ENCODE results near the gene KCNG2. TPM values are rescaled to one million over a fixed set of nuclear protein-coding genes. Genes with fewer than 3 reads are reported as not detected.

KCNG2 gene
- total RNA-seq, 1 donor from 2014 or later, result not detected

GRCh38 chr18:79935098-79935480 is 137.4 kb downstream of the KCNG2 start:
- DNase-seq (ENCODE audit: extremely low spot score, unreplicated experiment), result no peak
- peaks cover 73% of the 10 kb centered on the region for H3K36me3 Mint-ChIP-seq (ENCODE audit: unreplicated experiment)
- no peak overlapping the region for H3K27ac Mint-ChIP-seq (ENCODE audit: unreplicated experiment)

GRCh38 chr18:79935499-79935898 is 137.8 kb downstream of the KCNG2 start:
- H3K9me3 Mint-ChIP-seq (ENCODE audit: unreplicated experiment), result peaks cover 30% of the 10 kb centered on the region
- H3K36me3 Mint-ChIP-seq (ENCODE audit: unreplicated experiment), result peaks cover 69% of the 10 kb centered on the region
- no peaks in the 10 kb centered on the region for H3K27me3 Mint-ChIP-seq (ENCODE audit: unreplicated experiment)
- peaks cover 17% of the 10 kb centered on the region for H3K4me1 Mint-ChIP-seq (ENCODE audit: unreplicated experiment)
- no peak overlapping the region for H3K27ac Mint-ChIP-seq (ENCODE audit: unreplicated experiment)
- TF ChIP-seq CTCF (IDR thresholded peaks at IDR 0.05), result no peak
- no peak for DNase-seq (ENCODE audit: extremely low spot score, unreplicated experiment)
- no peak overlapping the region for H3K4me3 Mint-ChIP-seq (ENCODE audit: unreplicated experiment)

More at GRCh38 chr18:79935098-79935480, 137.4 kb downstream of the KCNG2 start:
- Mint-ChIP-seq H3K4me3 (ENCODE audit: unreplicated experiment) (no peak overlapping the region), H3K9me3 (ENCODE audit: unreplicated experiment) (peaks cover 34% of the 10 kb centered on the region), H3K4me1 (ENCODE audit: unreplicated experiment) (peaks cover 17% of the 10 kb centered on the region), H3K27me3 (ENCODE audit: unreplicated experiment) (no peaks in the 10 kb centered on the region)
- no peak for TF ChIP-seq CTCF (IDR thresholded peaks at IDR 0.05)

- Mint-ChIP-seq H3K4me1 (ENCODE audit: unreplicated experiment) (peaks cover 17% of the 10 kb centered on the region), H3K36me3 (ENCODE audit: unreplicated experiment) (peaks cover 67% of the 10 kb centered on the region), H3K4me3 (ENCODE audit: unreplicated experiment) (no peak overlapping the region), H3K27me3 (ENCODE audit: unreplicated experiment) (no peaks in the 10 kb centered on the region), H3K27ac (ENCODE audit: unreplicated experiment) (no peak overlapping the region), H3K9me3 (ENCODE audit: unreplicated experiment) (peaks cover 28% of the 10 kb centered on the region)
- TF ChIP-seq CTCF (IDR thresholded peaks at IDR 0.05), result no peak
- DNase-seq (ENCODE audit: extremely low spot score, unreplicated experiment), result no peak
These were observed 138.2 kb downstream of the KCNG2 start for GRCh38 chr18:79935925-79936324.

- DNase-seq (ENCODE audit: extremely low spot score, unreplicated experiment), result no peak
- no peak for TF ChIP-seq CTCF (IDR thresholded peaks at IDR 0.05)
- H3K27ac Mint-ChIP-seq (ENCODE audit: unreplicated experiment), result no peak overlapping the region
- no peak overlapping the region for H3K4me3 Mint-ChIP-seq (ENCODE audit: unreplicated experiment)
- H3K4me1 Mint-ChIP-seq (ENCODE audit: unreplicated experiment), result peaks cover 17% of the 10 kb centered on the region
- peaks cover 23% of the 10 kb centered on the region for H3K9me3 Mint-ChIP-seq (ENCODE audit: unreplicated experiment)
- no peaks in the 10 kb centered on the region for H3K27me3 Mint-ChIP-seq (ENCODE audit: unreplicated experiment)
- H3K36me3 Mint-ChIP-seq (ENCODE audit: unreplicated experiment), result peaks cover 61% of the 10 kb centered on the region
These were observed 138.9 kb downstream of the KCNG2 start for GRCh38 chr18:79936641-79937040.

- Mint-ChIP-seq H3K27ac (ENCODE audit: unreplicated experiment) (no peak overlapping the region), H3K27me3 (ENCODE audit: unreplicated experiment) (no peaks in the 10 kb centered on the region), H3K4me1 (ENCODE audit: unreplicated experiment) (peaks cover 17% of the 10 kb centered on the region), H3K36me3 (ENCODE audit: unreplicated experiment) (peaks cover 63% of the 10 kb centered on the region), H3K9me3 (ENCODE audit: unreplicated experiment) (peaks cover 20% of the 10 kb centered on the region), H3K4me3 (ENCODE audit: unreplicated experiment) (no peak overlapping the region)
- DNase-seq (ENCODE audit: extremely low spot score, unreplicated experiment), result no peak
- TF ChIP-seq CTCF (IDR thresholded peaks at IDR 0.05), result no peak
These were observed 139.5 kb downstream of the KCNG2 start for GRCh38 chr18:79937103-79937860.
